ENCODE data around the gene RSRP1. TPM values are rescaled to one million over a fixed set of nuclear protein-coding genes. Genes with fewer than 3 reads are reported as not detected.
"Not testable (repeated sequence)": the region's sequence is repeated elsewhere in the genome, so short reads cannot be mapped to it uniquely, and the experiment has no call there.

RSRP1 gene
- polyA plus RNA-seq, 10 donors, result 39.9 to 111 (median 58.1) TPM

GRCh38 chr1:25260336-25260735 is 13.1 kb upstream of the RSRP1 start:
- not testable (repeated sequence) for DNase-seq

- not testable (repeated sequence) for DNase-seq
Measured at GRCh38 chr1:25259813-25260212, 12.6 kb upstream of the RSRP1 start.

- DNase-seq, result no peak
Measured at GRCh38 chr1:25257196-25257595, 9.9 kb upstream of the RSRP1 start.

GRCh38 chr1:25256578-25256965 is 9.3 kb upstream of the RSRP1 start:
- no peak for DNase-seq

- DNase-seq, result no peak
Measured at GRCh38 chr1:25255706-25256577, 8.7 kb upstream of the RSRP1 start.

- peak in 1 of 3 donors; percentile 76 for DNase-seq
Measured at GRCh38 chr1:25253911-25254310, 6.7 kb upstream of the RSRP1 start.

- DNase-seq, result no peak
Measured at GRCh38 chr1:25247829-25248754, 838 bp upstream of the RSRP1 start.

GRCh38 chr1:25246600-25247023 is 642 bp downstream of the RSRP1 start:
- no peak for DNase-seq

GRCh38 chr1:25245809-25246599 is 1.2 kb downstream of the RSRP1 start:
- DNase-seq, result no peak

- no peak for DNase-seq
Measured at GRCh38 chr1:25245393-25245792, 1.9 kb downstream of the RSRP1 start.

GRCh38 chr1:25243907-25244306 is 3.3 kb downstream of the RSRP1 start:
- DNase-seq, result no peak

- DNase-seq, result peak; percentile 83 to 98 (median 96)
Measured at GRCh38 chr1:25239681-25240541, 7.3 kb downstream of the RSRP1 start.

GRCh38 chr1:25238046-25238445 is 9.2 kb downstream of the RSRP1 start:
- no peak for DNase-seq

- not testable (repeated sequence) for DNase-seq
Measured at GRCh38 chr1:25236261-25236660, 11.0 kb downstream of the RSRP1 start.

- DNase-seq, result not testable (repeated sequence)
Measured at GRCh38 chr1:25235411-25235810, 11.8 kb downstream of the RSRP1 start.

GRCh38 chr1:25232866-25233784 is 14.1 kb downstream of the RSRP1 start:
- peak; percentile 76 to 90 (median 82) for DNase-seq

- DNase-seq, result peak; percentile 96 to 99 (median 97)
Measured at GRCh38 chr1:25232027-25232865, 15.0 kb downstream of the RSRP1 start, which contains the start of gene SYF2. SYF2 (minus strand) TSS chr1:25232502; CDS start chr1:25232467, 35 bp downstream.

GRCh38 chr1:25223471-25223870 is 23.8 kb downstream of the RSRP1 start:
- DNase-seq, result no peak

Measured in muscle of back (tissue), 11 donors.